ENCODE results near the gene GOLPH3L. TPM values are rescaled to one million over a fixed set of nuclear protein-coding genes. Genes with fewer than 3 reads are reported as not detected.
A peak's percentile ranks its signal among the peaks of the same experiment; 100 is the strongest.

The GOLPH3L gene
- total and polyA plus RNA-seq, 4 donors: 6.0 to 11.3 (median 7.5) TPM

GRCh38 chr1:150613061-150613920 lies 83.7 kb downstream of the GOLPH3L start (continued):
- TF ChIP-seq REST (IDR thresholded peaks at IDR 0.05) (peak; percentile 22), SP1 (IDR thresholded peaks at IDR 0.05) (peak; percentile 84), GABPA (IDR thresholded peaks at IDR 0.05 in 1 of 2, conservative IDR thresholded peaks at IDR 0.05 in 1 of 2) (peak; percentile 38 to 74)

GRCh38 chr1:150612014-150612345 lies 85.0 kb downstream of the GOLPH3L start:
- peak overlapping the region; percentile 97 to 98 for H3K27ac ChIP-seq (ENCODE audit: low read depth in 1 of 2, low read length in 2 of 2)
- peak overlapping the region in 1 of 2 donors; percentile 19 for H3K9ac ChIP-seq (ENCODE audit: low read depth in 1 of 2, low read length in 2 of 2)
- H3K36me3 ChIP-seq (ENCODE audit: control insufficient read depth in 4 of 4, insufficient read depth in 3 of 4, low read depth in 1 of 4, low read length in 3 of 4): no peaks in the 10 kb centered on the region
- no peaks in the 10 kb centered on the region for H3K9me3 ChIP-seq (ENCODE audit: control insufficient read depth in 4 of 4, low read length in 3 of 4)
- 51% methylated on average over 3 of the region's 3 CpGs for WGBS
- H3K4me3 ChIP-seq (ENCODE audit: low read depth in 1 of 3, low read length in 3 of 3): no peak overlapping the region
- H3K4me1 ChIP-seq (ENCODE audit: control insufficient read depth in 4 of 4, insufficient read depth in 4 of 4, low read length in 3 of 4): peaks cover 4 to 34% (median 20%) of the 10 kb centered on the region in 4 donors
- no peak for DNase-seq (ENCODE audit: low spot score)
- no peaks in the 10 kb centered on the region for H3K27me3 ChIP-seq (ENCODE audit: control insufficient read depth in 4 of 4, insufficient read depth in 4 of 4, low read length in 3 of 4)
- TF ChIP-seq YY1 (IDR thresholded peaks at IDR 0.05): no peak
- TF ChIP-seq MAX (IDR thresholded peaks at IDR 0.05): no peak
- no peak for TF ChIP-seq FOXA2 (IDR thresholded peaks at IDR 0.05)
- TF ChIP-seq EGR1 (IDR thresholded peaks at IDR 0.05; ENCODE audit: low read depth in 2 of 2): no peak
- TF ChIP-seq CTCF (IDR thresholded peaks at IDR 0.05; ENCODE audit: low read depth, low read length, missing input control): no peak
- TF ChIP-seq RAD21 (IDR thresholded peaks at IDR 0.05): no peak
- no peak for TF ChIP-seq ATF3 (IDR thresholded peaks at IDR 0.05)
- TF ChIP-seq ZBTB33 (IDR thresholded peaks at IDR 0.05): no peak
- no peak for TF ChIP-seq HNF4G (IDR thresholded peaks at IDR 0.05)
- TF ChIP-seq NR2F2 (IDR thresholded peaks at IDR 0.05): no peak
- TF ChIP-seq RXRA (IDR thresholded peaks at IDR 0.05): no peak
- TF ChIP-seq GABPA (IDR thresholded peaks at IDR 0.05 in 1 of 2, conservative IDR thresholded peaks at IDR 0.05 in 1 of 2): no peak
- TF ChIP-seq TAF1 (conservative IDR thresholded peaks at IDR 0.05): no peak
- TF ChIP-seq FOXA1 (IDR thresholded peaks at IDR 0.05): no peak
- no peak for TF ChIP-seq SP1 (IDR thresholded peaks at IDR 0.05)
- no peak for TF ChIP-seq JUND (IDR thresholded peaks at IDR 0.05)
- no peak for TF ChIP-seq HNF4A (conservative IDR thresholded peaks at IDR 0.05)
- no peak for TF ChIP-seq REST (IDR thresholded peaks at IDR 0.05)
